NCI-H2107 treated with DMSO at 0.1 percent for 48 hours (cell line): ENCODE measurements around the gene LIN28B.
"Not testable (repeated sequence)": the region's sequence is repeated elsewhere in the genome, so short reads cannot be mapped to it uniquely, and the experiment has no call there.

ENCODE experiments used
- DNase-seq: peaks from one replicate; lab custom pipeline; 2025; ENCODE audit not compliant: unreplicated experiment; lab: John Stamatoyannopoulos, UW

Gene LIN28B

GRCh38 chr6:104956731-104957294, at the start of gene LIN28B:
LIN28B (plus strand) TSS chr6:104957107; CDS start chr6:104957251, 144 bp downstream.
- DNase-seq, result no peak

- no peak for DNase-seq
These were observed 48.6 kb upstream of the LIN28B start for GRCh38 chr6:104908031-104908887.

GRCh38 chr6:104908888-104909525, 47.9 kb upstream of the LIN28B start:
- no peak for DNase-seq

- no peak for DNase-seq
These were observed 35.0 kb upstream of the LIN28B start for GRCh38 chr6:104921896-104922295.

- no peak for DNase-seq
These were observed 28.8 kb upstream of the LIN28B start for GRCh38 chr6:104928141-104928540.

- no peak for DNase-seq
These were observed 27.6 kb upstream of the LIN28B start for GRCh38 chr6:104929353-104929752.

- no peak for DNase-seq
These were observed 26.0 kb upstream of the LIN28B start for GRCh38 chr6:104930939-104931338.

GRCh38 chr6:104936766-104937535, 20.0 kb upstream of the LIN28B start:
- DNase-seq, result no peak

- no peak for DNase-seq
These were observed 16.5 kb upstream of the LIN28B start for GRCh38 chr6:104940238-104940892.

GRCh38 chr6:104940893-104941728, 15.8 kb upstream of the LIN28B start:
- no peak for DNase-seq

GRCh38 chr6:104941729-104942091, 15.2 kb upstream of the LIN28B start:
- DNase-seq, result no peak

GRCh38 chr6:104943781-104944180, 13.1 kb upstream of the LIN28B start:
- DNase-seq, result no peak

GRCh38 chr6:104949206-104949605, 7.7 kb upstream of the LIN28B start:
- no peak for DNase-seq

GRCh38 chr6:104951677-104952076, 5.2 kb upstream of the LIN28B start:
- DNase-seq, result no peak

- DNase-seq, result no peak
These were observed 4.0 kb upstream of the LIN28B start for GRCh38 chr6:104952911-104953399.

GRCh38 chr6:104953400-104954189, 3.3 kb upstream of the LIN28B start:
- DNase-seq, result not testable (repeated sequence)

GRCh38 chr6:104954190-104954797, 2.6 kb upstream of the LIN28B start:
- DNase-seq, result no peak

- DNase-seq, result no peak
These were observed 1.4 kb upstream of the LIN28B start for GRCh38 chr6:104955491-104955890.
